IMR-90 (cell line): ENCODE data around the gene ALDOB. TPM values are rescaled to one million over a fixed set of nuclear protein-coding genes. Genes with fewer than 3 reads are reported as not detected.

Experiments
- ATAC-seq: fragments of 200-7000 bp; cut with Tn5 transposase; 2 replicates; pipeline ENCODE4 v1.9.1; 2020; ENCODE audit warnings: low read depth, mild to moderate bottlenecking, moderate library complexity
- BruUV-seq: library from RNA; stranded (reverse); fragments of 400-500 nt; replicated peaks from 2 replicates; lab custom pipeline; 2021; lab: Mats Ljungman, UMichigan
- CTCF ChIA-PET: fragments of 300-600 bp; formaldehyde crosslinking; extraction: SDS; loops from one replicate; lab custom pipeline; 2021; ENCODE audit warnings: antibody characterized with exemption; lab: Yijun Ruan, JAX
- POLR2A ChIA-PET: fragments of 300-600 bp; sonication (Branson Sonifier 250); formaldehyde crosslinking; loops from one replicate; lab custom pipeline; 2022; ENCODE audit warnings: antibody characterized with exemption; ENCODE audit not compliant: unreplicated experiment; lab: Charles Lee
- DNase-seq: peaks from one replicate; pipeline ENCODE4 v3.0.0; 2013
- H2AFZ ChIP-seq: replicated peaks from 2 replicates; pipeline ENCODE3; 2013; ENCODE audit warnings: low read length, mild to moderate bottlenecking; ENCODE audit not compliant: poor library complexity
- H2AK5ac ChIP-seq: 2 replicates; pipeline ENCODE4 v1.6.1; 2013; ENCODE audit warnings: low read depth, low read length, inconsistent platforms
- H2AK9ac ChIP-seq: replicated peaks from 2 replicates; pipeline ENCODE3; 2013; ENCODE audit warnings: mild to moderate bottlenecking, low read depth, low read length, moderate library complexity; ENCODE audit not compliant: poor library complexity
- H2BK120ac ChIP-seq: 2 replicates; pipeline ENCODE4 v1.6.1; 2013; ENCODE audit warnings: low read depth, low read length, inconsistent platforms
- H2BK15ac ChIP-seq: 3 replicates; pipeline ENCODE4 v1.6.1; 2013; ENCODE audit warnings: low read depth, low read length, inconsistent platforms
- H2BK20ac ChIP-seq: 2 replicates; pipeline ENCODE4 v1.6.1; 2013; ENCODE audit warnings: low read depth, mild to moderate bottlenecking, inconsistent platforms, low read length, moderate library complexity
- H2BK5ac ChIP-seq: 2 replicates; pipeline ENCODE4 v1.6.1; 2013; ENCODE audit warnings: mild to moderate bottlenecking, low read depth, low read length, inconsistent platforms; ENCODE audit not compliant: poor library complexity, severe bottlenecking
- H3K14ac ChIP-seq: replicated peaks from 2 replicates; pipeline ENCODE4 v1.6.1; 2013; ENCODE audit warnings: low read depth, low read length, inconsistent platforms
- H3K18ac ChIP-seq: 2 replicates; pipeline ENCODE4 v1.6.1; 2013; ENCODE audit warnings: low read depth, low read length, control low read depth
- H3K23ac ChIP-seq: 2 replicates; pipeline ENCODE4 v1.6.1; 2013; ENCODE audit warnings: low read depth, low read length, inconsistent platforms
- H3K27ac ChIP-seq: 2 replicates; pipeline ENCODE4 v1.5.1; 2013; ENCODE audit warnings: mild to moderate bottlenecking, control low read depth, low read length; ENCODE audit not compliant: insufficient read depth
- H3K27me3 ChIP-seq: 2 replicates; pipeline ENCODE4 v1.6.1; 2013; ENCODE audit warnings: low read length; ENCODE audit not compliant: control insufficient read depth, insufficient read depth
- H3K36me3 ChIP-seq: 2 replicates; pipeline ENCODE4 v1.6.1; 2013; ENCODE audit warnings: low read length, mixed read lengths; ENCODE audit not compliant: control insufficient read depth, insufficient read depth
- H3K4ac ChIP-seq: 2 replicates; pipeline ENCODE4 v1.6.1; 2013; ENCODE audit warnings: low read depth, low read length, inconsistent platforms
- H3K4me1 ChIP-seq: 2 replicates; pipeline ENCODE4 v1.6.1; 2013; ENCODE audit warnings: low read length, mixed read lengths; ENCODE audit not compliant: control insufficient read depth, insufficient read depth
- H3K4me2 ChIP-seq: 2 replicates; pipeline ENCODE4 v1.6.1; 2013; ENCODE audit warnings: low read depth, mild to moderate bottlenecking, control low read depth, low read length, moderate library complexity
- H3K4me3 ChIP-seq: 2 replicates; pipeline ENCODE4 v1.5.1; 2013; ENCODE audit warnings: low read depth, mild to moderate bottlenecking, control low read depth, low read length, moderate library complexity; ENCODE audit not compliant: insufficient read depth
- H3K56ac ChIP-seq: 2 replicates; pipeline ENCODE4 v1.6.1; 2013; ENCODE audit warnings: low read length, inconsistent platforms; ENCODE audit not compliant: insufficient read depth; ENCODE audit errors: extremely low read depth
- H3K79me1 ChIP-seq, 2 experiments: 2 replicates each; pipeline ENCODE4 v1.6.1; 2013; ENCODE audit warnings: low read length in 2 of 2, inconsistent platforms in 1 of 2, low read depth in 1 of 2
- H3K9ac ChIP-seq: 2 replicates; pipeline ENCODE4 v1.6.1; 2013; ENCODE audit warnings: low read depth, low read length, control low read depth
- H3K9me1 ChIP-seq: 2 replicates; pipeline ENCODE4 v1.6.1; 2013; ENCODE audit warnings: low read length, inconsistent platforms; ENCODE audit not compliant: insufficient read depth
- H3K9me3 ChIP-seq: 2 replicates; pipeline ENCODE4 v1.6.1; 2013; ENCODE audit warnings: low read length; ENCODE audit not compliant: control insufficient read depth, insufficient read depth
- H4K20me1 ChIP-seq: 2 replicates; pipeline ENCODE4 v1.6.1; 2013; ENCODE audit warnings: low read length, inconsistent platforms; ENCODE audit not compliant: insufficient read depth
- H4K5ac ChIP-seq: 2 replicates; pipeline ENCODE4 v1.6.1; 2013; ENCODE audit warnings: mild to moderate bottlenecking, low read depth, low read length, control low read depth
- H4K8ac ChIP-seq, 2 experiments: 2 replicates each; pipeline ENCODE4 v1.6.1; 2013; ENCODE audit warnings: low read depth in 2 of 2, low read length in 2 of 2, control low read depth in 1 of 2, inconsistent platforms in 1 of 2
- H4K91ac ChIP-seq: 2 replicates; pipeline ENCODE4 v1.6.1; 2013; ENCODE audit warnings: low read depth, low read length, inconsistent platforms; ENCODE audit not compliant: insufficient read depth
- BHLHE40 ChIP-seq: fragments of 150-350 bp; IDR thresholded peaks from 2 replicates; pipeline ENCODE4 v1.6.1; 2016; ENCODE audit warnings: mild to moderate bottlenecking, low read depth, low read length
- CEBPB ChIP-seq: IDR thresholded peaks from 2 replicates; pipeline ENCODE4 v1.6.1; 2012; ENCODE audit warnings: low read depth, low read length, improper control_type of control experiment
- CHD1 ChIP-seq: IDR thresholded peaks from 2 replicates; pipeline ENCODE4 v1.6.1; 2012; ENCODE audit warnings: low read depth, low read length, improper control_type of control experiment
- ELK1 ChIP-seq: fragments of 150-350 bp; IDR thresholded peaks from 2 replicates; pipeline ENCODE4 v1.6.1; 2016; ENCODE audit warnings: low read depth, mild to moderate bottlenecking, low read length, moderate library complexity, borderline replicate concordance
- FOS ChIP-seq: fragments of 150-350 bp; IDR thresholded peaks from 2 replicates; pipeline ENCODE4 v1.6.1; 2016; ENCODE audit warnings: low read depth, low read length
- MAFK ChIP-seq: IDR thresholded peaks from 2 replicates; pipeline ENCODE4 v1.6.1; 2012; ENCODE audit warnings: low read depth, low read length, improper control_type of control experiment
- MAZ ChIP-seq: IDR thresholded peaks from 2 replicates; pipeline ENCODE4 v1.6.1; 2012; ENCODE audit warnings: low read depth, mild to moderate bottlenecking, low read length, improper control_type of control experiment, moderate library complexity, borderline replicate concordance
- MXI1 ChIP-seq: IDR thresholded peaks from 2 replicates; pipeline ENCODE4 v1.6.1; 2012; ENCODE audit warnings: low read depth, mild to moderate bottlenecking, low read length, moderate library complexity, borderline replicate concordance
- NFE2L2 ChIP-seq: fragments of 150-350 bp; IDR thresholded peaks from 2 replicates; pipeline ENCODE4 v1.6.1; 2016; ENCODE audit warnings: low read depth, mild to moderate bottlenecking, low read length
- POLR2A ChIP-seq: IDR thresholded peaks from 2 replicates; pipeline ENCODE4 v1.6.1; 2012; ENCODE audit warnings: mild to moderate bottlenecking, low read depth, low read length
- RAD21 ChIP-seq: IDR thresholded peaks from 2 replicates; pipeline ENCODE4 v1.6.1; 2012; ENCODE audit warnings: low read length, improper control_type of control experiment
- RCOR1 ChIP-seq: IDR thresholded peaks from 2 replicates; pipeline ENCODE4 v1.6.1; 2012; ENCODE audit warnings: mild to moderate bottlenecking, low read length, improper control_type of control experiment; ENCODE audit not compliant: insufficient replicate concordance
- RFX5 ChIP-seq: IDR thresholded peaks from 2 replicates; pipeline ENCODE4 v1.8.0; 2012; ENCODE audit warnings: low read depth, mild to moderate bottlenecking, low read length, moderate library complexity
- SMC3 ChIP-seq: fragments of 150-350 bp; IDR thresholded peaks from 2 replicates; pipeline ENCODE4 v1.6.1; 2016; ENCODE audit warnings: low read depth, mild to moderate bottlenecking, antibody characterized with exemption, low read length, moderate library complexity
- WGBS, 2 experiments: methylation state at CpG; one replicate each; pipeline versions ENCODE4 v1.1.5 to v1.1.7; 2013; ENCODE audit warnings: missing lambda C conversion rate in 2 of 2; ENCODE audit not compliant: insufficient read length in 1 of 2; ENCODE audit errors: extremely low coverage in 2 of 2; 5-methylcytosine and 5-hydroxymethylcytosine counted together
- dilution Hi-C: fragments of 300-500 bp; cut with HindIII; formaldehyde crosslinking; loops from one replicate; pipeline ENCODE4 v1.14.3; 2018; ENCODE audit warnings: low sequenced_read_pairs; ENCODE audit not compliant: unreplicated experiment
- in situ Hi-C: fragments of 300-500 bp; cut with MboI; formaldehyde crosslinking; loops from 3 replicates; pipeline ENCODE4 v1.14.3; 2019; ENCODE audit warnings: low sequenced_read_pairs, inconsistent platforms, mixed read lengths
- intact Hi-C: fragments of 100-400 bp; cut with micrococcal nuclease; formaldehyde crosslinking; loops from 2 replicates; pipeline ENCODE4 v1.10.0; 2022
- polyA plus RNA-seq, 3 experiments: library from polyadenylated mRNA; depleted of rRNA; stranded (reverse); fragments of >200 nt; gene quantifications; 2 replicates each; pipeline ENCODE4 v1.2.3, GENCODE V29; 2012; ENCODE audit warnings: low replicate concordance in 1 of 3
- total RNA-seq: library from RNA; depleted of rRNA; stranded (reverse); fragments of >200 nt; gene quantifications from 2 replicates; pipeline ENCODE4 v1.2.3, GENCODE V29; 2012
- TF ChIP-seq, protein P1 (sequence below): fragments of 150-350 bp; IDR thresholded peaks from 2 replicates; pipeline ENCODE4 v1.6.1; 2017; ENCODE audit warnings: mild to moderate bottlenecking, antibody characterized with exemption, low read length, low read depth
- TF ChIP-seq, protein P2 (sequence below): conservative IDR thresholded peaks from 2 replicates; pipeline ENCODE4 v1.5.1; 2012; ENCODE audit warnings: mild to moderate bottlenecking, low read depth, low read length, improper control_type of control experiment

The ALDOB gene
- total and polyA plus RNA-seq, 2 of the 4 experiments (the other 2 are of a cell fraction) = not detected

DNA sequence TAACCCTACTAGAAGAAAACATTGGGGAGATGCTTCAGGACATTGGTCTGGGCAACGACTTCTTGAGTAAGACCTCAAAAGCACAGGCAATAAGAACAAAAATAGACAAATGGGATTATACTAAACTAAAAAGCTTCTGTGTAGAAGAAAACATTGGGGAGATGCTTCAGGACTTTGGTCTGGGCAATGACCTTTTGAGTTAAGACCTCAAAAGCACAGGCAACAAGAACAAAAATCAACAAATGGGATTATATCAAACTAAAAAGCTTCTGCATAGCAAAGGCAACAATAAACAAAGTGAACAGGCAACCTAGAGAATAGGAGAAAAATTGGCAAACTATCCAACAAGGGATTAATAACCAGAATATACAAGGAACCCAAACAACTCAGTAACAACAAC is 40.9 kb downstream of the ALDOB start:
- Histone ChIP-seq H3K4me2 (no peak overlapping the region), H4K20me1 (0 out of 2 replicates have a peak, but pooled peaks cover 5% of the 10 kb centered on the region), H2AK9ac (no peak overlapping the region), H2AK5ac (no peak overlapping the region), H3K79me1 (peaks cover 25 to 38% of the 10 kb centered on the region in 2 experiments), H3K36me3 (peaks cover 1% of the 10 kb centered on the region; the same call in 1 of the 2 replicates), H4K91ac (no peak overlapping the region), H3K9ac (no peak overlapping the region), H3K9me1 (no peaks in the 10 kb centered on the region), H2BK120ac (no peak overlapping the region), H2BK15ac (no peak overlapping the region), H3K4me3 (no peak overlapping the region), H3K27me3 (no peaks in the 10 kb centered on the region), H3K18ac (no peak overlapping the region), H3K27ac (no peak overlapping the region), H3K14ac (no peak overlapping the region), H3K23ac (no peak overlapping the region), H3K4ac (no peak overlapping the region), H3K56ac (no peak overlapping the region), H2AFZ (no peak overlapping the region), H3K4me1 (no peaks in the 10 kb centered on the region), H4K5ac (no peak overlapping the region), H4K8ac (no peak overlapping the region), H2BK20ac (no peak overlapping the region), H3K9me3 (no peaks in the 10 kb centered on the region; the same call in 1 of the 2 replicates), H2BK5ac (no peak overlapping the region)
- POLR2A ChIA-PET = interaction anchor here (0.6 to 0.7 kb wide), 2 partner anchors 41 to 60 kb away, joined by 4 to 5 read pairs; partner anchors contain the start of gene ALDOB
- no TSS peak for BruUV-seq
- no CpG with 5 or more reads among the region's 1 CpG for WGBS, 2 experiments
- in situ Hi-C loops (no loop called here), dilution Hi-C loops (no loop called here), intact Hi-C loops (loop anchor here (5.0 kb wide), 1 partner anchor 138 kb away; the partner anchor contains the start of gene RNF20)
- CTCF ChIA-PET = no interaction called here
- TF ChIP-seq CEBPB (no peak), RFX5 (no peak), FOS (no peak), MAZ (no peak), NFE2L2 (no peak), BHLHE40 (no peak), SMC3 (no peak), ELK1 (no peak), CHD1 (no peak), POLR2A (no peak), RAD21 (no peak), MAFK (no peak), MXI1 (no peak), RCOR1 (no peak)
- TF ChIP-seq, protein P1, sequence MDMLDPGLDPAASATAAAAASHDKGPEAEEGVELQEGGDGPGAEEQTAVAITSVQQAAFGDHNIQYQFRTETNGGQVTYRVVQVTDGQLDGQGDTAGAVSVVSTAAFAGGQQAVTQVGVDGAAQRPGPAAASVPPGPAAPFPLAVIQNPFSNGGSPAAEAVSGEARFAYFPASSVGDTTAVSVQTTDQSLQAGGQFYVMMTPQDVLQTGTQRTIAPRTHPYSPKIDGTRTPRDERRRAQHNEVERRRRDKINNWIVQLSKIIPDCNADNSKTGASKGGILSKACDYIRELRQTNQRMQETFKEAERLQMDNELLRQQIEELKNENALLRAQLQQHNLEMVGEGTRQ = no peak
- TF ChIP-seq, protein P2, sequence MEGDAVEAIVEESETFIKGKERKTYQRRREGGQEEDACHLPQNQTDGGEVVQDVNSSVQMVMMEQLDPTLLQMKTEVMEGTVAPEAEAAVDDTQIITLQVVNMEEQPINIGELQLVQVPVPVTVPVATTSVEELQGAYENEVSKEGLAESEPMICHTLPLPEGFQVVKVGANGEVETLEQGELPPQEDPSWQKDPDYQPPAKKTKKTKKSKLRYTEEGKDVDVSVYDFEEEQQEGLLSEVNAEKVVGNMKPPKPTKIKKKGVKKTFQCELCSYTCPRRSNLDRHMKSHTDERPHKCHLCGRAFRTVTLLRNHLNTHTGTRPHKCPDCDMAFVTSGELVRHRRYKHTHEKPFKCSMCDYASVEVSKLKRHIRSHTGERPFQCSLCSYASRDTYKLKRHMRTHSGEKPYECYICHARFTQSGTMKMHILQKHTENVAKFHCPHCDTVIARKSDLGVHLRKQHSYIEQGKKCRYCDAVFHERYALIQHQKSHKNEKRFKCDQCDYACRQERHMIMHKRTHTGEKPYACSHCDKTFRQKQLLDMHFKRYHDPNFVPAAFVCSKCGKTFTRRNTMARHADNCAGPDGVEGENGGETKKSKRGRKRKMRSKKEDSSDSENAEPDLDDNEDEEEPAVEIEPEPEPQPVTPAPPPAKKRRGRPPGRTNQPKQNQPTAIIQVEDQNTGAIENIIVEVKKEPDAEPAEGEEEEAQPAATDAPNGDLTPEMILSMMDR = no peak
- ATAC-seq (no peak), DNase-seq (no peak)
